ELR (cell line): Measurements from ENCODE around the gene TLX2.

ENCODE experiments used
- DNase-seq: peaks from one replicate; pipeline ENCODE4 v3.0.0-alpha.2; 2015; ENCODE audit warnings: low read depth

TLX2 gene

DNA sequence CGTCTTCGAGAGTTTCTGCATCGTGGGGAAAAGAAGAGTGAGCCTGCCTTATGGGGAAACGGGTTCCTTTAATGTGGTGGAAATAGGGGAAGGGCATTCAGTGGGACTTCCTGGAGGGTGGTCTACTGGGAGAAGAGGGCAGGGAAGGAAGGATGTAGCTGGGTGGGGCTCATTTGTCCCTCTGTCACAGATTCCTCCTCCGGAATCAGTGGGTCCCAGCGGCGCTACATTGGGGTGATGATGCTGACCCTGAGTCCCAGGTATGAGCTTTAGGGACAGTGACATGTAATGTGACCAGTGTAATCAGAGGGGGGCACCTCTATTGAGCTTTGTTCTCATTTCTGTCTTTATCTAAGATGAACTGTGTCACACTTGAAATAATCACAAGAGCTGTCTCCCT is 17.4 kb downstream of the TLX2 start:
- DNase-seq, result no peak

- DNase-seq, result peak; percentile 69
Observed at GRCh38 chr2:74532222-74532621, 18.0 kb downstream of the TLX2 start.

DNA sequence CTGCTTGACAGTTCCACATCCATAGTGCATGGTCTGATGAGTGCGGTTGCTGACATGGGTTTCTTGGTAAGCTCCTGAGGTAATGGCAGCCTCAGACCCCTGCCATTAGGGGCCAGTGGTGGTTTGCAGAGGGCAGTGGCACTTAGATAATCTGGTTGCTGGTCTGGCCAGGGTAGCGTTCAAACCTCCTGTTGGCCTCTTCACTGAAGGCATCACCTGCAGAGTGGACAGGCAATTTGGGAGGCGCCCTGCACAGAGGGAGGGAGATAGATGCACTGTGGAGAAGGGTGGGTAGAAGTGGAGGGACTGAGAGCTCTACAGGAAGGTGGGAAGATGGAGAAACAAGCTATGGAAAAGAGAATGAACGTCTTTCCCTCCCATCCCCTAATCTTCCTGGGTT is 19.2 kb downstream of the TLX2 start:
- no peak for DNase-seq

- DNase-seq, result no peak
Observed at GRCh38 chr2:74534411-74534810, 20.2 kb downstream of the TLX2 start.

DNA sequence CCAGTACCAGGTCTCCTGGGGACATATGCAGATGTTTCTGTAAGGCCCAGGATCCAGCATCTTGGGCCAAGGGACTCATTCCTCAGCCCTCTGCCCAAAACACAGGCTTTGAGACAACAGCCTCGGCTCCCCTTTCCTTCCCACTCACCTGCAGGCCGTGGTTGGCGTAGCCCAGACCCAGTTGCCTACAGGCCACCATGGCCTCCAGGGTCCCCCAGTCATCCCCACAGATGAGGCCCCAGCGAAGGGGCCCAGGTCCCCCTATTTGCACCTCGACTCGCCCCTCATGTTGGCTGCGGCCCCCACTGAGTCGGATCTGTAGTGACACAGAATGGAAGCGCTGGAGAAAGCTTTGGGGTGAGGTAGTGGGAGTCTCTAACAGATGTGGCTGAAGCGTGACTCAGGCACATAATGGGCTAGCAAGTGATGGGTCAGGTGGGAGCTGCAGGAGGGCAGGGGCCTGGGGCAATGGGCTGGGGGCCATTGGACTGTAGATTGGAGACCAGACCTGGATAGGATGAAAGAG is 21.3 kb downstream of the TLX2 start:
- no peak for DNase-seq

DNA sequence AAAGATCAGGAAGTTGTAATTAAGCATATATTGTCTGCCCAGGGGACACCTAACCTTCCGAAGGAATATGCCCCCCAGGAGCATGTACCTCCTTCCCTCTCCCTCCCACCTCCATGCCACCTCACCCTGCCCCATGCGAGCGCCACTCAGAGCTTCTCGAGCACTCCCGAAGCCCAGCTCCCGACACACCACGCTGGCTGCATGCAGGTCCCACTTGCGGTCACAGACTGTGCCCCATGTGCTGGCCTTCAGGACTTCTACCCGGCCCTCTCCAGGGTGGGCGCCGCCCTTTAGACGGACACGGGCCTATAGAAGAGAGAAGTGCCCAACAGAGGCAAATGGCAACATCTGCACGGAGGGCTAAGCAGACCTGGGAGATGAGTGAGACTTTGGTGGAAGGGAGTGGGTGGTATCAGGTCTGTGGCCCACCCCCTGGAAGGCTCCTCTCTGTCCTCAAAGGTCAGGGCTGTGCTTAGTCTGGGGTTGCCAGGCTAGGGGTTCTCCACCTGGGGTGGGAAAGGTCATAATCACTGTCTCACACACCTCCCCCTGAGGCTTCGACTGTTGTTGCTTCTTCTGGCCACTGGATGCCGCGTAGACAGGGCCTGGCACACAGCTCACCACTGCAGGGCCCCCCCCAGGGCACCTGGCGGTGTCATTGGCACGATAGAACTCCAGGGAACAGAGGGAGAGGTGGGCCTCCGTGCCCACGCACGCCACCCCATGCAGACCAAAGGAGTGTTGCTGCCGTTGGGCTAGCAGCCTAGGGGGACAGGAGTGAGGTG is 22.1 kb downstream of the TLX2 start:
- DNase-seq, result no peak

GRCh38 chr2:74537140-74537539 is 22.9 kb downstream of the TLX2 start:
- DNase-seq, result no peak

DNA sequence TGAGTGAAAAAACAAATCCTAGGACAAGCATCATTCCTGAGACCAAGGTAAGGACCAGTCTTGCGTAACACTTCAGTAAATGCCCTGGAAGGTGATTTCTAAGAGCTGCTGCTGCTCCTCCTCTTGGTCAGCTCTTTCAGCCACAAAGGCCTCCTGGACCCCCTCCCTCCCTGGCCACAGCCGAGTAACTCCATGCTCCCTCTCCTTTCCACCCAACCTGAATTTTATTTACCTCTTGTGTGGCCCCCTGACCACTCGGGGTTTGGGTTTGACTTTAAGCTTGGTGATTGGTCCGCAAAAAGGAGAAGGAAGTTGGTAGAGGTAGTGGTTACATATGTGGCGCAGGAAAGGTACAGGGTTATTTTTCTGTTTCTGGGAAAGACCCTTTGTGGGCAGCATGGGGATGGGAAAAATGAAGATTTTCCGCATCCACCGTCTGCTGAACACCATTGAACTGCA is 24.7 kb downstream of the TLX2 start:
- DNase-seq, result no peak

- no peak for DNase-seq
Observed at GRCh38 chr2:74540291-74540690, 26.0 kb downstream of the TLX2 start.

- DNase-seq, result no peak
Observed at GRCh38 chr2:74542978-74543377, 28.7 kb downstream of the TLX2 start.

DNA sequence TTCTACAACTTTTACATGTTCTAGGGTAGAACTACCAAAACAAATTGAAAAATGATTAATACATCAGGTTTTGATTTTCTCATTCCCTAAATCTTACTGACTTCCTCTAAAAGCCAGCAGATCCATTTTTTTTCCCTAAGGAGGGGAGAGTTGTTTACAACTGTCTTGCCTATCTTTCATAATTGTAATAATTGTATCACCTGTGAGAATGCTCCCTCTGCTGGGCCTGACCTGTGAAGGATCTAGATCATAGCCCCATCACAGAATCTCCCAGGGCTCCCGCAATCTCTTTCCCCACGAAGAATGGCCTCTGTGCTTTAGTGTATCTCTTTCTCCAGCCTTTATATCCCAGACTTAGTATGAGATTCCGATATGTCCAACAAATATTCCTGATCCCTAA is 30.4 kb downstream of the TLX2 start:
- peak; percentile 31 for DNase-seq

DNA sequence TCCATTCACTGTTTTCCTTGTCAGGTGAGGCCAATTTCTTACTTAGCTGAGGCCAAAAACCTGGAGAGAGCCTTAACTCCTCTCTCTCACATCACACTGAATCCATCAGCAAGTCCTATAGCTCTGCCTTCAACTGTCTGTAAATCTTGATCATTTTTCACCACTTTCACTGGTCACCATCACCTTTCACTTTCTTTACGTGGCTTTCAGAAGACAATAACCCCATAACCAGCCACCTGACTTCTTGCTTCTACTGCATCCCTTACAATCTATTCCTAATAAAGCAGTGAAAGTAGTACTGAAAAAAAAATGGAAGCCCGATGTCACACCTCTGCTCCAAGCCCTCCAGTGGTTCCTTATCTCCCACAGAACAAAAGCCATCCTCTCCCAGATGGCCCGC is 31.8 kb downstream of the TLX2 start:
- no peak for DNase-seq

- DNase-seq, result no peak
Observed at GRCh38 chr2:74548285-74548899, 34.1 kb downstream of the TLX2 start.

DNA sequence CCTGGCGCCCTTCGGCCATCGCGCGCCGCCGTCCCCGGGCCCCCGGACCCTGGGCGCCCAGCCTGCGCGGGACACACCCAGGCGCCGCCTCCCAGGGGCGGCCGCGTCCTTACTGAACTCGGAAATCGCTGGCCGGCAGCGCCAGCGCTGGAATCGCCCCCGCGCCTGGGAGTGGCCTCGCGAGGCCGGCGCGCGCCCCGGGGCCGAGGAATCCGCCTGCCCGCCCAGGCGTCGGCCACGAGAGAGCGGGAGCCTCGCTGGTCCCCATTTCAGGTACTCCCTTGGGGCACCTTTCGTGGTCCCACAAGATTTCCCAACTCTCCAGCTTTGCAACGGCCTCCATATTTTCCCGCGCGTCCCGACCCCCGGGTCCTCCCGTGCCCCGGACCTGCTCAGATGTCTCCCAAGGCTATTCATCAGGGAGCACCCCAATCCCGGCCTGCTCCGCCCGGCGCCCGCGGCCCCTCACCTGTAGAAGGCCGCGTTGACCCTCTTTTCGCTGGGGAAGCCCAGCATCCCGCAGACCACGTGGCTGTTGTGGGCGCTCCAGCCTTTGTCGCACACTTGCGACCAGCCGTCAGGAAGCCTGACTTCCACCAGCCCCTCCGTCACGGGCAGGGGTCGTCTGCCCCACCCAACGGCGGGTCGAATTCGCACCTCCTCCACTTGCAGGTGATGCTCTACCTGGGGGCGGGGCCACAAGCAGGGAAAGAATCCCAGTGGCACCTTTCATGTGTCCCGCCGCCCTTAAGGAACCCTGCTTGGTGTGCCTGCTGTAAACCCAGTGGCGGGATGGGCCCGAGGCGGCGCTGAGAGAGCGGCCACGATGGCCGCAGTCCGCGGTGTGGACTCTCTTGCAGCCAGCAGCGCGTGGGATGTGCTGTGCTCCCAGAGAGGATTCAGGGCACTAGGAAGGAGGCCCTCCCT is 34.9 kb downstream of the TLX2 start:
- DNase-seq, result peak; percentile 80

- no peak for DNase-seq
Observed at GRCh38 chr2:74550231-74550630, 36.0 kb downstream of the TLX2 start.

DNA sequence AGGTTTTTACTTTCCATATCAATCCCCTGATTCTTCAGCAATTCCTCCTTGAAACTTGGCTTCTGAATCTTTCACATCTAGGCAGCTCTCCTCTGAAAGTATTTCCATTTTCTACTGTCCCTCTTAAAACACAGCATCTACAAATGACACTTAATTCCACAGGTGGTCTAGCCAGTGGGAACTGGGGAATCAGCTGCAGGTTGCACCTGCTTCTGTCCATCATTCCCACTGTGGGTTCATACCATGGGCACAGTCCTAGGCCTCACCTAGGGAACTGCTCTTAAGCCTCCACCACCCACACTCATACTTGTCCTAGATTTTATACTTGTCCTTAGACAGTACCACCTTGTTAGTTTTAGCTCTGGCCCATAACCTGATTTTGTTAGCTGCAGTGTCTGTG is 37.3 kb downstream of the TLX2 start:
- DNase-seq, result no peak

GRCh38 chr2:74551942-74552913 is 38.0 kb downstream of the TLX2 start:
- DNase-seq, result no peak

GRCh38 chr2:74552914-74553811 is 38.9 kb downstream of the TLX2 start:
- DNase-seq, result no peak

GRCh38 chr2:74553892-74554819 is 39.9 kb downstream of the TLX2 start, which contains the start of the genes DOK1 and LOXL3:
TSS of gene DOK1 (plus strand) at chr2:74554720. CDS start at chr2:74554755, 35 bp downstream.
TSS of gene LOXL3 (minus strand) at chr2:74553942. CDS start at chr2:74552634, 1,308 bp downstream.
- peak; percentile 89 for DNase-seq
